ENCODE data around the gene CEP164. TPM values are rescaled to one million over a fixed set of nuclear protein-coding genes. Genes with fewer than 3 reads are reported as not detected.
"Not testable (repeated sequence)": the region's sequence is repeated elsewhere in the genome, so short reads cannot be mapped to it uniquely, and the experiment has no call there.

Gene CEP164
- polyA plus RNA-seq, 1 of the 3 experiments (the other 2 are of a cell fraction), result 27.7 TPM

DNA sequence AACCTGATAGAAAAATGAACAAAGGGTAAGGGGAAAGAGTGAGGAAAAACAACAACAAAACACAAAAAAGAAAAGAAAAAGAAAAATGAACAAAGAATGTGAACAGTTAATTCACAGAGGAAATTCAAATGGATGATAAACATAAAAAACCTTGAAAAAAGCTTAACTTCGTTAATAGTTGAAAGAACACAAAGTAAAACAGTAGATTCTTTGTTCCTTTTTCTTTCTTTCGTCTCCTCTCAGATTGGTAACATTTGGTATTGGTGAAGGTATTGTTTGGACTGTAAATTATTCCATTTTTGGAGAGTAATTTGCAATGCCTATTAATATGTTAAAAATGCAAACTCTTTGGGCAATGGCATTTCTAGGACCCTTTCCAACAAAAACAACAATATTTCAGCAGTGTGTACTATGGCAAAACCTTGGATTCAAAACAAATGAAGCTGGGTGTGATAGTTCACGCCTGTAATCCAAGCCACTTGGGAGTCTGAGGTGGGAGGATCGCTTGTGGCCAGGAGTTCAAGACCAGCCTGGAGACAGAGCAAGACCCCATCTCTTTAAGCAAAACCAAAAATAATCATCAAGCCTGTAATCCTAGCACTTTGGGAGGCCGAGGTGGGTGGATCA, 8.3 kb upstream of the CEP164 start:
- peak overlapping the region; percentile 3; the same call in 1 of the 2 replicates for H3K4me2 ChIP-seq

DNA sequence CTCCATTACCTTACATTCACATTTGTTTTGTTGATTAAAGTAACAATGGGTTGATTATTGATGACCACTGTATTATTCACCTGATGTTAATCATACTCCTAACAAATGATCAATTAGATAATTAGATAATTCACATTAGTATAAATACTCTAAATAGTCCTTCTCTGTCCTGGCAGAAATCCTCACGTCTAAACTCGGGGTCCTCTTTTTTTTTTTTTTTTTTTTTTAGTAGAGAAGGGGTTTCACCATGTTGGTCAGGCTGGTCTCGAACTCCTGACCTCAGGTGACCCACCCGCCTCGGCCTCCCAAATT, 443 bp upstream of the CEP164 start:
- Histone ChIP-seq H3K4me1 (ENCODE audit: control insufficient read depth in 1 of 2, insufficient read depth in 2 of 2, low read depth in 1 of 2, low read length in 1 of 2) (peaks cover 6 to 12% of the 10 kb centered on the region in 2 experiments; a peak in 2 of 4 replicates), H3K4me3 (ENCODE audit: low read depth in 2 of 2, low read length in 1 of 2) (peak overlapping the region; percentile 68 to 95), H3K9ac (peak overlapping the region; percentile 79), H3K27ac (ENCODE audit: low read depth in 2 of 2, low read length in 1 of 2) (peak overlapping the region in 1 of 2 experiments; percentile 88; a peak in 3 of 4 replicates), H3F3A (replicated peaks; ENCODE audit: insufficient read depth) (peaks cover 15% of the 10 kb centered on the region), H3K79me2 (ENCODE audit: insufficient read depth) (peaks cover 38% of the 10 kb centered on the region), H3K4me2 (peak overlapping the region; percentile 85), H2AFZ (ENCODE audit: low read depth) (peak overlapping the region; percentile 85)
- H3K9me2 ChIP-seq; DNase-seq; H3K36me3 ChIP-seq (replicated peaks in 1 of 2; ENCODE audit: control insufficient read depth in 1 of 2, insufficient read depth in 2 of 2, low read length in 1 of 2); H4K20me1 ChIP-seq (ENCODE audit: insufficient read depth); H3K27me3 ChIP-seq (ENCODE audit: insufficient read depth); H3K9me3 ChIP-seq: not testable (repeated sequence)
- WGBS (ENCODE audit: low lambda C conversion rate), result 1% methylated on average over 5 of the region's 5 CpGs
- POLR2A ChIA-PET, result interaction anchor here (0.7 to 2.5 kb wide), 8 partner anchors 8 to 96 kb away, joined by 3 to 8 read pairs (median 4); partner anchors contain the start of genes BACE1 and PCSK7
- CTCF ChIA-PET, result interaction anchor here (1.2 to 1.5 kb wide), 3 partner anchors 47 to 490 kb away, joined by 3 to 5 read pairs (median 4); no protein-coding TSS in a partner anchor

More for the DNA sequence above, 8.3 kb upstream of the CEP164 start:
- H3K36me3 ChIP-seq (replicated peaks in 1 of 2; ENCODE audit: control insufficient read depth in 1 of 2, insufficient read depth in 2 of 2, low read length in 1 of 2), result no peaks in the 10 kb centered on the region
- TF ChIP-seq CHD2 (IDR thresholded peaks at IDR 0.05; ENCODE audit: low read length, partially characterized antibody) (no peak), TEAD4 (IDR thresholded peaks at IDR 0.05; ENCODE audit: borderline replicate concordance, insufficient read depth) (no peak), YY1 (IDR thresholded peaks at IDR 0.05; ENCODE audit: low read depth) (no peak), MEF2A (IDR thresholded peaks at IDR 0.05; ENCODE audit: borderline replicate concordance, low read depth) (no peak), FOXJ3 (CRISPR knock-in tag; IDR thresholded peaks at IDR 0.05) (no peak), TAF1 (IDR thresholded peaks at IDR 0.05; ENCODE audit: borderline replicate concordance, low read depth, low read length) (no peak), NFIC (IDR thresholded peaks at IDR 0.05; ENCODE audit: borderline replicate concordance) (no peak), JUND (IDR thresholded peaks at IDR 0.05) (no peak), FOSL2 (IDR thresholded peaks at IDR 0.05; ENCODE audit: borderline replicate concordance, low read depth) (no peak)
- TF ChIP-seq, protein P1, sequence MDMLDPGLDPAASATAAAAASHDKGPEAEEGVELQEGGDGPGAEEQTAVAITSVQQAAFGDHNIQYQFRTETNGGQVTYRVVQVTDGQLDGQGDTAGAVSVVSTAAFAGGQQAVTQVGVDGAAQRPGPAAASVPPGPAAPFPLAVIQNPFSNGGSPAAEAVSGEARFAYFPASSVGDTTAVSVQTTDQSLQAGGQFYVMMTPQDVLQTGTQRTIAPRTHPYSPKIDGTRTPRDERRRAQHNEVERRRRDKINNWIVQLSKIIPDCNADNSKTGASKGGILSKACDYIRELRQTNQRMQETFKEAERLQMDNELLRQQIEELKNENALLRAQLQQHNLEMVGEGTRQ (IDR thresholded peaks at IDR 0.05; ENCODE audit: borderline replicate concordance, low read depth, low read length), result no peak
- H3K4me3 ChIP-seq (ENCODE audit: low read depth in 2 of 2, low read length in 1 of 2), result no peak overlapping the region
- H3K9me2 ChIP-seq, result no peaks in the 10 kb centered on the region
- peaks cover 7% of the 10 kb centered on the region for H3F3A ChIP-seq (replicated peaks; ENCODE audit: insufficient read depth)
- no peak overlapping the region for H3K9ac ChIP-seq
- peaks cover 14% of the 10 kb centered on the region for H3K79me2 ChIP-seq (ENCODE audit: insufficient read depth)
- no peaks in the 10 kb centered on the region for H4K20me1 ChIP-seq (ENCODE audit: insufficient read depth)
- peak overlapping the region in 1 of 2 experiments; percentile 16; a peak in 2 of 4 replicates for H3K27ac ChIP-seq (ENCODE audit: low read depth in 2 of 2, low read length in 1 of 2)
- H3K9me3 ChIP-seq, result no peaks in the 10 kb centered on the region
- CTCF ChIA-PET, result interaction anchor here (1.2 kb wide), 1 partner anchor 9 kb away, joined by 3 read pairs; no protein-coding TSS in a partner anchor
- peaks cover 0 to 14% of the 10 kb centered on the region in 2 experiments; a peak in 3 of 4 replicates for H3K4me1 ChIP-seq (ENCODE audit: control insufficient read depth in 1 of 2, insufficient read depth in 2 of 2, low read depth in 1 of 2, low read length in 1 of 2)
- peak overlapping the region; percentile 29; the same call in 1 of the 2 replicates for H2AFZ ChIP-seq (ENCODE audit: low read depth)
- H3K27me3 ChIP-seq (ENCODE audit: insufficient read depth), result no peaks in the 10 kb centered on the region
- DNase-seq, result no peak
- 81% methylated on average over 5 of the region's 5 CpGs for WGBS (ENCODE audit: low lambda C conversion rate)
- POLR2A ChIA-PET, result interaction anchor here (1.5 kb wide), 1 partner anchor 8 kb away, joined by 5 read pairs; the partner anchor contains the start of gene CEP164
